A172 (cell line): Measurements from ENCODE around the gene NTM. TPM values are rescaled to one million over a fixed set of nuclear protein-coding genes. Genes with fewer than 3 reads are reported as not detected.

Experiments used
- DNase-seq: peaks from one replicate; pipeline ENCODE4 v3.0.0-alpha.2; 2015; ENCODE audit warnings: low spot score
- total RNA-seq: library from RNA; depleted of rRNA; stranded (reverse); fragments of >200 nt; shearing (Covaris generic); gene quantifications from 2 replicates; pipeline ENCODE4 v1.2.3, GENCODE V29; 2014

NTM gene
- total RNA-seq, 1 experiment from 2014 or later = 1.4 TPM

DNA sequence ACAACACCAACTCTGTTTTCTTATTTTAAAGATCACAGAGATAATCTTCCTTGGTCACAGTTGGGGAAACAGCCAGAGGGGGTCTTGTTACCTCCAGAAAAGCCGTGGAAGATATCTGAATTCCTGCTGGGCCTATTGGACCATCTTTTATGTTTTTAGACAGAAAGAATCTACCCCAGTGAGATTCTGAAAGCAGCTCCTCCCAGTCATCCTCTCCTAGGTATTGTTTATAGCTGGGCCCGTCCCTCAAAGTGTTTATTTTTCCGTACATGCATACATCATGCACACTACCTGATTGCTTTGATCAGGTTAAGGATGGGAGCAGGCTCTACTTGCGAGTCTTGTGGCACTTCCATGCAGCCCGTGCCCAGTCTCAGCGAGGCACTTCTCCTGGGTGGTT is 742.4 kb downstream of the NTM start:
- no peak for DNase-seq

DNA sequence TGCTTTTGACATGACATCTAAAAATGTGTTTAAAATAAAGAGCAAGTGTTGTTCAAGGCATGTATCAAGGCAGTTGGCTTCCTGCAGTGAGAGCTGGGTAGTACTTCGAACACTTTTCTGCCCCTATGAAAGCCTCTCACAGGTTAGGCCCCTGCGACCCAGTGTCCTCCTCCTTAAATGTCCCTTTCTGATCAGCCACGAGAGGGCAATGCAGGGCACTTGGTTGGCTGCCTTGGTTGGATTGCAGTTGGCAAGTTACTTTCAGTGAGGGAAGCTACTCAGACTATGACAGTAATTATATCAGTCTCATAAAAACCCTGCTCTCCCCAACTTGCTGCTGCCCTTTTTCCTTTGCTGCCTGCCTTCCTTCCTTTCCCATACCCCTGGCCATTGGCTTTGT is 743.8 kb downstream of the NTM start:
- peak; percentile 11 for DNase-seq

DNA sequence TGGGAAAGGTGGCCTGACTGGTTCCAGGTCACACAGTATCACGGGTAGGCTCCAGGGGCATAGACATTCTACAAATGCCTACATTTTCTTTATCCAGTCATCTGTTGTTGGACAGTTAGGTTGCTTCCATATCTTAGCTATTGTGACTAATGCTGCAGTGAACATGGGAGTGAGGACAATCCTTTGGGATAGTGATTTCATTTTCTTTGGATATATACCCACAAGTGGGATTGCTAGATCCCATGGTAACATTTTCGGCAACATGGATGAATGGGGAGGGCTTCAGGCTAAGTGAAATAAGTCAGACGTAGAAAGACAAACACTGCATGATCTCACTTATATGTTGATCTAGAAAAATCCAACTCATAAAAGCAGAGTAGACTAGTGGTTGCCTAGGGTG is 744.3 kb downstream of the NTM start:
- no peak for DNase-seq

DNA sequence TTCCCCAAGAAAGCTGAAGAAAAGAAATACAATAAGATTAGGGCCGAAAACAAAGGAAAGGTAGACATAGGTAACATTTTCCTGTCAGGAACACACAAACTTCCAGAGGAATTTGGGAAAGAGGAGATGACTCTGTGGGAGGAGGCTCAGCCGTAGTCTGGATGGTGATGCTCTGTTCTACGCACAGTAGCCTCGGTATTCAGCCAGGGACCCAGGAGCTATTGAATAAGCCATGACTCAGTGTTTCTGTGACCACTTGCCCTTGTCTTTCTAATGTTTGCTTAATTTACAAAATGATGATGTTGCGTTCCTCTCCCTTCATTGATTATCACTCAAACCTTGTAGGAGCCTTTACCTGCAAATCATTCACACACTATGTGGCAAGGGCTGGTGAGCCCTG is 745.0 kb downstream of the NTM start:
- DNase-seq = no peak

DNA sequence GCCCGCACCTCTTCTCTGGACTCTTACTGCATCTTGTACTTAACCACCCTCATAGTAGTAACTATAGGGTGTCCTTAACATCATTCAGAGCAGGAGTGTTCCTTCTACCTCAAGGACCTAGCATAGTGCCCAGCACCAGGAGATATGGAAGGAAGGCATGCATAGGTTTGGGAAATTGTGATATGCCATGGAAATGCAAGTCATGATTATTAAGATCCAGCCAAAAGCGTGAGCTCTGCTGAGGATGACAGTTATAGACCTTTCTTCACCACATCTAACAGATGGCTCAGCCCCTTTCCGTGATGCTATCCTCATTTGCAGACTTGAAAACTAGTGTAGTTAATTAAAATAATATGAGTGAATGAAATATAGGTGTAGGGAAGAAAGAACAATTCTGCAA is 746.1 kb downstream of the NTM start:
- DNase-seq = no peak

DNA sequence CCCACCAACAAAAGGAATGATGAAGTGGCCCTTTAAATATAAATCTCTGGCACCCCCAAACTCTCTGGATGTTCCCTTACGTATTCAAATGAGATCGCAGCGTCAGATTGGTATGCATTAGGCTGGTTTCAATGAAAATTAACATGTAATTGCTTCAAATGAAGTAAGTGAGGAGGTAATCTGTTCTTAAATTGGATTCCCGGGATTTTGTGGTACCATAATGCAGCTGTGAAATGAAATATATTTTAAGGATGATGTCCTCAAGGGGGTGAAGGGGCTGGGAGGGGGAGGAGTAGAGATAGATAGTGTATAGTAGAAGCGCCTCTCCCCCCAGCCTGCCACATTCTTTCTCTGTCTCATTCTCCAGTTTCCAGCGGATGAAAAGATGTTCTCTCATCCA is 748.2 kb downstream of the NTM start:
- no peak for DNase-seq

DNA sequence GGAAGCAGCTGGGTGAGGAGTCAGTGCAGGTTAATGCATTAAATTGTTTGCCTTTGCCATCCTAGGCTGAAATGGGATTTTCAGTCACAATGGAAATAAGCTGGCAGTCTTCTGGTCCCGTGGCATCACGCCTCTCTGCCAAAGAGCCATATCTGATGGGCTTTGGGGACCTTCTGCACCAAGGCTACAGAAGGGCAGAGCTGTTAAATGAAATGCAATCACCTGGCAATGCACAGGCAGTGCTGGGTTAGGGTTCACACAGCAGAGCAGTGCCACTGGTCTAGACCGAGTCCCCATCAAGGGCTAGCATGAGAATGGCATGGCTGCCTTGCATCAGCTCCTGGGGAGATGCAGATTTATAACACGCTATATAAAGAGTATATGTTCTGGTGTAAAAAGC is 749.2 kb downstream of the NTM start:
- DNase-seq = no peak

DNA sequence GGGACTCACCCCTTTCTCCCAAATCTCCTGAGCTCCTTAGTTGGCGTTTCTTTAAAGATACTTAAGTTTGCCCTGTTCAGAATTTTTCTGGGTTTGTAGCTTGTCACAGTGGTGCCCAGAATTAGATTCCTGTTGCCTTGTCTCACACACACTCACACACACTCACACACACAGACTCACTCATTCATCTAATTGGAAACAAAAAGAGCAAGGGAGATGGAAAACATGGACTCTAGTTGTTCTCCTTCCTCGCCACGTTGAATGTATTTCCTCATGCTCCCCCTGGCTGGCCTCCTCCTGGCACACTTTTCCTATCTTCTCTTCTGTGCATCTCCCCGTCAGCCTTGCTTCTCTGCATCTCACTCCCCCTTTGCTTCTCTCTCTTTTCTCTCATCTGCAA is 752.3 kb downstream of the NTM start:
- no peak for DNase-seq

DNA sequence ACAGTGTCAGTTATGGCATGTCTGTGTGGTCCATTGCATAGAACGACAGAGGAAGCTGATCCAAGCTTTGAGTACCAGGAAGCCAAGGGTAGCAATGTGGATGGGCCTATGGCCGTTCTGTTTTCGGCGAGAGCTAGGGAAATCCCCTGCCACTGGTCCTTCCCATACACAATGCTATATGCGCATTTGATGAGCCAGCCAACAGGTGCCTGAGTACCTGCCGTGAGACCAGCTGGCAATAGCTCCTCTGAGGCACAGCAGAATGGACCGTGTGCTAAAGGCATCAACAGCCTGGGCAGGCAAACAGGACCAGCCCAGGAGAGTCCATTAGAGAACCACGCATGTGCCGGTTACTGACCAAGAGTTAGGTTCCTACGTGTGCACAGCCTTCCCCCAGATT is 753.0 kb downstream of the NTM start:
- DNase-seq = no peak

DNA sequence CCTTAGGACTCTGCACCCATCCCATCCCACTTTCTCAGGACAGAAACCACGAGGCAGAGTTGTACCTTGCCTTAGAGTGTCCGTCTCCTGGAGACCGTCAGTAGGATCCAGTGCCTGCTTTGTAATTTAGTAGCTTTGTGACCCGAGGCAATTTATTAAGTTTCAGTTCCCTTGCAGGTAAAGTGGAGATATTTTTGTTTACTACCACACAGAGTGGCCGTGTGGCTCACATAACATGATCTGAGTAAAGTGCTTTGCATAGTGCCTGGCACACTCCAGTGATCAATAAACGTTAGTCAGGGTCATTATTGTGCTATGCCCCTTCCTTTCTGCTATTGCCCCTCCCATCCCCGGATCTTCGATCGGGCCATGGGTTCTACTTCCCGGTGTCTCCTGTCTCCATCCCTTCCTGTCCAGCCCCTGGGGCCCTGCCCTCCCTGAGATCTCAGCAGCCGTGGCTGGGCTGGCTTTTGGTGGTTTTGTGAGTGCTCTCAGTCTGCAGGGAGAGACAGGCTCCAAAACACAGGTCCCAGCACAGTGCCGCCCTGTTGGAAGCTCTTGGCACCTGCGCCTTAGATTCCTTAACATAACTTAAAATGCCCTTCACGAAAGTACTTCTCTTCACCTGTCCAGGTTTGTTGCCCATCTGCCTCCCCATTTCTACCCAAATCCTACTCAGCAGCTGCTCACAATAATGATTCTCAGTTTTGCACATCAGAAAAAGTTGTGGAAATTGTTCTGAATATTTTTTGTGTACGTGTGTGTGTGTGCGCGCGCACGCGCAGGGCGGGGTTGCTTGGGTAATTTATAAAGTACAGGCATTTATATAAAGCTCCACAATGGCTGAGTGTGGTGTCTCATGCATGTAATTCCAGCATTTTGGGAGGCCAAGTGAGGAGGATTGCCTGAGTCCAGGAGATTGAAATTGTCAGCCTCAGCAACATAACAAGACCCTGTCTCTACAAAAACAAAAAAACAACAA is 753.7 kb downstream of the NTM start:
- DNase-seq = no peak

DNA sequence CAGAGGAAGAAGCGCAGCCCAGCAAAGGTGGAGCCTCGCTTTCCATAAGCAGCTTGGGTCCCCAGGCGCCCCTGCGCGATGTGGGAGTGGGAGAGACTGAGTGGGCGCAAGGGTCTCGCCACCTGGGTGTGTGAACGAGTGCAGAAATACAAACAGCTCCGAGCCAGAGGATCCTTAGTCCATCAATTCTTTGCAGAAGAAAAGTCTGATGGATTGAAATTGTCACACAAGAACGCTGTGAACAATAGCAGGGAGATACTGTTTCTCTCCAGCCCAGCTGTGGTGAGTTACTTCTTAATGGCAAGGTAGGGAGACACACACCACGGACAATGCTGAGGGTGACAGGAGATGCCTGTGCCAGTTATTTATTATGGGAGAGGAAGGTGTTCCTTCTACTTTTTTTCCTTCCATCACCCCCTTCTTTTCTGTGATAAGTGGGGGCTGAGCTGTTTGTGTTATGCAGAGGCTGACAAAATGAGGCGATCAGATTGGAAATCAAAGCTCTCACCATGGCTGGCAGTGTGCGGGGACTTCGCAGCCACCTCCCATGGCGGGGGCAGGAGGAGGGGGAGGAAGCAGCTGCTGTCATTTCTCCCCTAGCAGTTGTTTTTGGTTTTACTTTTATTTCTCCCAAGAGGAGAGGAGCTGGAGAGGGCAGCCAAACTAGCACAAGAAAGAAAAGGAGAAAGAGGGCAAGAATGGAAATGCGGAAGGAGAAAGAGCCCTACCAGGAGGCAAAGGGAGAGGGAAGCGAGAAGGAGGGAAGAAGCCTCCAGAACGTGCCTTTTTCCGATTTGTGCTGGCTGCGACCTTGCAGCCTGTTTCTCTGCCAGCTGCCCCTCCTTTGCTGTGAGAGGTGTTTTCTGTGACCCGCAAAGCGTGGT is 755.8 kb downstream of the NTM start:
- DNase-seq = no peak

DNA sequence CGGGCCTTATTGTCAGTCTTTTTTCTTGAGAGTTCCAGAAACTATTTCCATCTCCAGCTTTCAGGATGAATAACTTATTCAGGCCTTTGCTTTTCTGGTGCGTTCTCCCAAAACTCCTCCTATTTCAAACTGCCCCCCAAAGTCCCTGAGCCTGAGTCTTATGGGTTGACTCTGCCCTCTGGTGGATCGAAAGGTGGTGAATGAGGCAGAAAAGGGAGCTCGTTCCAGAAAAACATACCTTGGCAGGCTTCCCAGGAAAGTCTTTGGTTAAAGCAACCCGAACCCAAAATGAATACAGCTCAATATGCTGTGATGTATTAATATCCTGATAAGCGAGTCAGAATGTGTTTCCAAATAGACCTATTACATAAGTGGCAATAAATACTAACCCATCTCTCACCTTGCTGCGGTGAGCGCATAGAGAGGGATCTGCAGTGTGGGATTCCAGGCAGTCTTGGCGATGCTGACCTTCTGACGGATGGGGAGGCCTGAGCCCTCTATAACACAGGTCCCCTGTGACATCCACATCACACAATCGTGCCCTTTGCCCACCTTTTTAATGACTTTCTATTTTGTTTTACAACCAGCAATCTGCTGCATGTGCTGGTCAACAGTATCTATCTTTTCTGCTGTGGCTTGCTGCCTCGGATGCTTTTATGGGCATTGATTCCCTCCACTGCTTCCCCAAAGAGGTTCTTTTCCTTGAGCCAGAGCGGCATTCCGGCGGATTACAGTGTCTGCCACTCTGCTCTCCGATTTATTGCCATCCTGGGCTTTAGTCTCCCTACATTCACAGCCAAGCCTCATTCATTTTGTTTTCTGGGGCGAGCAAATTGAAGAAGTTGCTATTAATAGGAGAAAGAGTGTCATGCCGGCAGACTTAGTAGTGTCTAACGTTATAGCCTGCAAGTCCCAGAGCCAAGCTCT is 756.8 kb downstream of the NTM start:
- DNase-seq = peak; percentile 47

DNA sequence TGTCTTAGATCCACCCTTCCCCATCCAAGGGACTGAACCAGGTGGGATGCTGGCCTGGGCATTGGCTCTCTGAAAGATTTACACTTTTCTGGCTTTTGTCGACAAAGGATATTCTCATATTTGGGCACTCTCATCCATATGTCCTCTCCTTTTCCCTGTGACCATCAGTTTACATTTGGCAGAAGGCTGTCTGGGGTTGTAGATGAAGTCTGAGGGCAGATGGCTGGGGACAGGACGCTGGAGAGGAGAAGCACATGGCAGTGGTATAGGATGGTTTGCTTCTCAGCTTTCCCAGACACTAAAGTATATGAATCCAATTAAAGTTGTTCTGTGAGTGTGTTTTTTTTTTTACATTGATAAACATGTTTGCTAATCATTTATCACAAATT is 757.5 kb downstream of the NTM start:
- no peak for DNase-seq

DNA sequence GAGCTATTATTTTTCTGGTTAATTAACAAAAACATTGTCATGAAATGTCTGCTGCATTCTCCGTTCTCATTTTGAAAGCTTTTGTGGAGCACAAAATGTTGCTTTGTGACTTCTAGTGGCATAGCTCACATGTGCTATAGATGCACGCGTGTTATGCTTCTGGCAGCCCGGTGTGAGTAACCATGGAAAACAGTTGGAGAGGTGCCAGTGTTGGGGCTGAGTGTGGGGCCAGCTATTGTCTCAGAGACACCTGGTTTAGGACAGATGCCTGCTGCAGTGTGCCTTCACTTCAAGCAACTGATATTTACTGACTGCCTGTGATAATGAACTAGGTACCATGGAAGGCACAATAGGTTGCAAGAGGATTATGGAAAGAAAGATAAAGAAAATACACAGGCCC is 760.6 kb downstream of the NTM start:
- DNase-seq = no peak

DNA sequence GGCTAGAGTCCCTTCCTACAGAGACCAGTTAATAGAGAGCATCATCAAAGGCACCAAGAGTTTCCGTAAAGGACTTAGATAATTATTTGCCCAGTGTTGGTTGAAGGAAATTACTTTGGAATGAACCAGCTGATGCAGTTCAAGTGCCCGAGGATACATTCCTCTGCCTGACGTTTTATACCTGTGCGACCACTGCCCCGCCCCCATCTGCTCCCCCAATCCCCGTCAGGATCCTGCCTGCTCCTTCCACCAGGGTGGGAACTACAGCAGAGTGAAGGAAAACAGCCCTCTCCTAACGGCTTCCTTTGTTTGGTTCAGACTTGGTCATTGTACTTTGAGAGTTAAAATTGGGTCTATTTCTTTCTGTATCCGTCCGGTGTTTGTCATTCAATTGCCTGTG is 761.5 kb downstream of the NTM start:
- no peak for DNase-seq

DNA sequence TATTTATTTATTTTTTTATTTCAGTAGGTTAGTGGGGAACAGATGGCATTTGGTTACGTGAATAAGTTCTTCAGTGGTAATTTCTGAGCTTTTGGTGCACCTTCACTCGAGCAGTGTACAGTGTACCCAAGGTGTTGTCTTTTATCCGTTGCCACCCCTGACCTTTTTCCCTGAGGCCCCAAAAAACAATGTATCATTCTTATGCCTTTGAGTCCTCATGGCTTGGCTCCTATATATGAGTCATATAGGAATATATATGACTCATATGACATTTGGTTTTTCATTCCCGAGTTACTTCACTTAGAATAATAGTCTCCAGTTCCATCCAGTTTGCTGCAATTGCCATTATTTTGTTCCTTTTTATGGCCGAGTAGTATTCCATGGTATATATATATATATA is 763.9 kb downstream of the NTM start:
- DNase-seq = peak; percentile 18

DNA sequence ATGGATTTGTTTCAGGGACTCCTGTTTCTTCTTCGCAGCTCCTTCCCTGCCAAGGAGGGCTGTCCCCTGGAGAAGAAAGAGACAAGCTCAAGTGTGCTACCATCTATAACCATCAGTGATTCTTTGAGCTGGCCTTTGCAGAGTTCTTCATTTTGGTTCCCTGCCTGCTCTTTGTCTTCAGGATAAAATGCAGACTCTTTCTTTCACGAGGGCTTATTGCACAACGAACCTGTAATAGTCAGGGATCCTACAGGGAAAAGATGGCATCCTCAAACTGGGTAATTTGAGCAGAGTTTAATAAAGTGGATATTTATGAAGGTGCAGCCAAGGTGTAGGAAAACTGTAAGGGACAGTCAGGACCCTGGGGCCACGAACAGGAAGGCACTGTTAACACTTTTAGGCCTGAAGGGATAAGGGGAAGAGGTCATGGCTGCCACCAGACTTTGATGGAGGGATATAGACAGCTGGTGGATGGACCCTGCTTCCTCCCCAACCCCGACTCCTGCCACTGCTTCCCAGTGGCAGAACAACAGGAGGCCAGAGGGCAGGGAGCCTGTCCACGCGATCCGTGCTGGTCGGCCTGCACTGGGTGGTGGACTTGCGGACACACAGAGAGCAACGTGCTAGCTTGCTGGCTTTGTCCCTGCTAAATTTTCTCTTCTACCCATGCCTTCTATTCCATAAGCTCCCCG is 767.0 kb downstream of the NTM start:
- no peak for DNase-seq

DNA sequence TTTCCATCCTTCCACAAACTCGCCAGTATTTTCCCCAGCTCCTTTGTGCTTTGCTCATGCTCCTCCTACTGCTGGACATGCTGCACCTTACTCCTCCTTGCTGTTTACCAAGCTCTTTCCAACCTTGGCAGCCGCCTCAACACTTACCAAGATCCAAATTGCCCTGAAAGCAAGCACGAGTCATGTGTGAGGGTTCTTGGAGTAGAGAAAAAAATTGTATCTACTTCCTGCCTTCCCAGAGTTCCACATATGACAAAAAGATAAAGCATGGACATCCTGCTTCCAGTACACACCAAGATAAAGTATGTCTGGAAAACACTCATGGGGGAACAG is 767.5 kb downstream of the NTM start:
- DNase-seq = no peak

DNA sequence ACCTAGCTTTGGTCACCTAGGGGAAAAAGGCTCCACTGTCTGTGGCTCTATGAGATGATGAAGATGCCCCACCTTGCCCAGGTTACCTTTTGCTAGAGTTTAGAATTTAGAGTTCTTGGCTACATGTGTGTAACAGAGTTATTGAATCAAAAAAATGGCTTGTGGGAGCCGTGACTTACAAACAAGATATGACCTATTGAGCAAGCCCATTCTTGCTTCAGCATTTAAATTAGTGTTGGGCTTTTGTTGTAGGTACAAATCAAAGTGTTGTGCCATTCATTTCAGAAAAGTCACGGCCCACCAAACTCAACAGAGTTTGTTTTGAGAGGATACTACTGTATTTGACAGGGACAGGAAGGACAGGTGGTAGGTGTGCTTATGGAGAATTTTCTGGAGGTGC is 768.8 kb downstream of the NTM start:
- no peak for DNase-seq

DNA sequence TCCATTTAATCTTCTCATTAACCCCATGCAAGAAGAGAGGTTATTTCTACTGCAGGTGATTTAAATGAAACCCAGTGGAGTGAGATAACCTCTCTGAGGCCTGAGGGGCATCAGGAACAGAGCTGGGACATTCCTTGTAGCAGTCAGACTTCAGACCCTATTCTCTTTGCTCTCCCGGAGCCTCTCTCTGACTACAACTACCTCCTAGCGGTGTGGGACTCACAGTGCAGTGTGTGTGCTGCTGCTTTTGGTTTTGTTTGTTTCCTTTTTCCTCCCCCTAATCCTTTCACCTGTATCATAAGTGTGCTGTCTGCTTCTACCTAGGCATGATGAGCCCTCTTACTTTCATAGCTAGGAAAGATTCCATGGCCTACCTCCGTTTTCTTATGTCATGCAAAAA is 769.6 kb downstream of the NTM start:
- no peak for DNase-seq

DNA sequence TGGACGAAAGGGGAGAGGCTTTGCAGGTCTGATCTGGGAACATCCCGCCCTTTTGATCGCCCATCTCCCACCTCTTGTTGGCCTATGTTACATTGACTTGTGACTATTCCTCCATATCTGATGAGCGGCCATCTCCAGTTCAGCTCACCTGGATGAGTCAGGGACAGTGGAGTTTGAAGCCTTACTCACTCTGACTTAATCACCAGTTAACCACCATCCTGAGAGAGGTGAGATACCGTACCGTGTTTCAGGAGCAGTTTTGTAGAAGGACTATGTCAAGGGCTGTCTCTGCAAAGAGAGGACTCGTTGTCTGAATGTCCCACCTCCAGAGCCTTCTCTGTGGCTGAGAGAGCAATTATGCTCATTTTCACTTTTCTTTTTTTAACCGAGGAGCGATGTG is 771.7 kb downstream of the NTM start:
- no peak for DNase-seq
